ENCODE measurements around the gene CANX. TPM values are rescaled to one million over a fixed set of nuclear protein-coding genes. Genes with fewer than 3 reads are reported as not detected.

The CANX gene
- total and polyA plus RNA-seq, 9 of the 15 experiments (the other 6 are each of a cell fraction or from before 2014, with no cell fraction given) = 155 to 893 (median 589) TPM

- no peak for TF ChIP-seq SMAD1 (IDR thresholded peaks at IDR 0.05; ENCODE audit: low read depth, low read length, partially characterized antibody)
- TF ChIP-seq SMAD2 (IDR thresholded peaks at IDR 0.05; ENCODE audit: low read depth, low read length) = no peak
- no peak for TF ChIP-seq TSC22D4 (tag; IDR thresholded peaks at IDR 0.05)
- TF ChIP-seq, protein P1, sequence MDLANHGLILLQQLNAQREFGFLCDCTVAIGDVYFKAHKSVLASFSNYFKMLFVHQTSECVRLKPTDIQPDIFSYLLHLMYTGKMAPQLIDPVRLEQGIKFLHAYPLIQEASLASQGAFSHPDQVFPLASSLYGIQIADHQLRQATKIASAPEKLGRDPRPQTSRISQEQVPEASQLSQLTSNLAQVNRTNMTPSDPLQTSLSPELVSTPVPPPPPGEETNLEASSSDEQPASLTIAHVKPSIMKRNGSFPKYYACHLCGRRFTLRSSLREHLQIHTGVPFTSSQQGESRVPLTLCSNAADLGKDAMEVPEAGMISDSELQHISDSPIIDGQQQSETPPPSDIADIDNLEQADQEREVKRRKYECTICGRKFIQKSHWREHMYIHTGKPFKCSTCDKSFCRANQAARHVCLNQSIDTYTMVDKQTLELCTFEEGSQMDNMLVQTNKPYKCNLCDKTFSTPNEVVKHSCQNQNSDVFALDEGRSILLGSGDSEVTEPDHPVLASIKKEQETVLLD (IDR thresholded peaks at IDR 0.05) = 0 out of 2 replicates have a peak, but pooled peaks have one; percentile 52
- no peak for TF ChIP-seq TCF7 (IDR thresholded peaks at IDR 0.05; ENCODE audit: borderline replicate concordance)
- peak; percentile 30; the same call in 1 of the 2 replicates for TF ChIP-seq MAFF (IDR thresholded peaks at IDR 0.05; ENCODE audit: low read length)
- no peak for TF ChIP-seq ZNF239 (CRISPR knock-in tag; IDR thresholded peaks at IDR 0.05)
- TF ChIP-seq EHMT2 (IDR thresholded peaks at IDR 0.05) = no peak
- TF ChIP-seq L3MBTL2 (IDR thresholded peaks at IDR 0.05) = no peak; the same call in 1 of the 2 replicates
- TF ChIP-seq SIRT6 (IDR thresholded peaks at IDR 0.05; ENCODE audit: low read depth, low read length) = no peak
- TF ChIP-seq ZFP1 (CRISPR knock-in tag; IDR thresholded peaks at IDR 0.05) = no peak
- no peak for TF ChIP-seq CLOCK (CRISPR knock-in tag; IDR thresholded peaks at IDR 0.05; ENCODE audit: borderline replicate concordance)
- TF ChIP-seq, protein P2, sequence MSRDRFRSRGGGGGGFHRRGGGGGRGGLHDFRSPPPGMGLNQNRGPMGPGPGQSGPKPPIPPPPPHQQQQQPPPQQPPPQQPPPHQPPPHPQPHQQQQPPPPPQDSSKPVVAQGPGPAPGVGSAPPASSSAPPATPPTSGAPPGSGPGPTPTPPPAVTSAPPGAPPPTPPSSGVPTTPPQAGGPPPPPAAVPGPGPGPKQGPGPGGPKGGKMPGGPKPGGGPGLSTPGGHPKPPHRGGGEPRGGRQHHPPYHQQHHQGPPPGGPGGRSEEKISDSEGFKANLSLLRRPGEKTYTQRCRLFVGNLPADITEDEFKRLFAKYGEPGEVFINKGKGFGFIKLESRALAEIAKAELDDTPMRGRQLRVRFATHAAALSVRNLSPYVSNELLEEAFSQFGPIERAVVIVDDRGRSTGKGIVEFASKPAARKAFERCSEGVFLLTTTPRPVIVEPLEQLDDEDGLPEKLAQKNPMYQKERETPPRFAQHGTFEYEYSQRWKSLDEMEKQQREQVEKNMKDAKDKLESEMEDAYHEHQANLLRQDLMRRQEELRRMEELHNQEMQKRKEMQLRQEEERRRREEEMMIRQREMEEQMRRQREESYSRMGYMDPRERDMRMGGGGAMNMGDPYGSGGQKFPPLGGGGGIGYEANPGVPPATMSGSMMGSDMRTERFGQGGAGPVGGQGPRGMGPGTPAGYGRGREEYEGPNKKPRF (IDR thresholded peaks at IDR 0.05; ENCODE audit: low read depth, low read length) = no peak
- peak; percentile 77; the same call in 1 of the 2 replicates for TF ChIP-seq ERF (CRISPR knock-in tag; IDR thresholded peaks at IDR 0.05)
- TF ChIP-seq, protein P3, sequence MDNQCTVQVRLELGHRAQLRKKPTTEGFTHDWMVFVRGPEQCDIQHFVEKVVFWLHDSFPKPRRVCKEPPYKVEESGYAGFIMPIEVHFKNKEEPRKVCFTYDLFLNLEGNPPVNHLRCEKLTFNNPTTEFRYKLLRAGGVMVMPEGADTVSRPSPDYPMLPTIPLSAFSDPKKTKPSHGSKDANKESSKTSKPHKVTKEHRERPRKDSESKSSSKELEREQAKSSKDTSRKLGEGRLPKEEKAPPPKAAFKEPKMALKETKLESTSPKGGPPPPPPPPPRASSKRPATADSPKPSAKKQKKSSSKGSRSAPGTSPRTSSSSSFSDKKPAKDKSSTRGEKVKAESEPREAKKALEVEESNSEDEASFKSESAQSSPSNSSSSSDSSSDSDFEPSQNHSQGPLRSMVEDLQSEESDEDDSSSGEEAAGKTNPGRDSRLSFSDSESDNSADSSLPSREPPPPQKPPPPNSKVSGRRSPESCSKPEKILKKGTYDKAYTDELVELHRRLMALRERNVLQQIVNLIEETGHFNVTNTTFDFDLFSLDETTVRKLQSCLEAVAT (IDR thresholded peaks at IDR 0.05) = peak; percentile 27 to 72; a peak in 1 of 4 replicates
- TF ChIP-seq HOXB6 (CRISPR knock-in tag; IDR thresholded peaks at IDR 0.05; ENCODE audit: borderline replicate concordance) = no peak
- TF ChIP-seq ZNF24 (IDR thresholded peaks at IDR 0.05) = peak; percentile 69; the same call in 1 of the 2 replicates
- no peak for TF ChIP-seq MCM5 (IDR thresholded peaks at IDR 0.05; ENCODE audit: low read depth)
- no peak for TF ChIP-seq ZNF324 (CRISPR knock-in tag; IDR thresholded peaks at IDR 0.05)
These were observed 503 bp upstream of the CANX start (continued) for GRCh38 chr5:179697993-179698934.
